HEK293T (cell line): ENCODE measurements around the gene FERMT2.

Experiments
- ARNT ChIP-seq: fragments of 450-650 bp; IDR thresholded peaks from 2 replicates; pipeline ENCODE4 v1.6.1; 2017; ENCODE audit warnings: mild to moderate bottlenecking
- BHLHE40 ChIP-seq: fragments of 450-650 bp; IDR thresholded peaks from 2 replicates; pipeline ENCODE4 v1.6.1; 2016; ENCODE audit warnings: mild to moderate bottlenecking, moderate library complexity, borderline replicate concordance
- ELF4 ChIP-seq: fragments of 450-650 bp; IDR thresholded peaks from 2 replicates; pipeline ENCODE4 v1.6.1; 2017; ENCODE audit warnings: antibody characterized with exemption
- FOXA1 ChIP-seq: fragments of 450-650 bp; IDR thresholded peaks from 2 replicates; pipeline ENCODE4 v1.6.1; 2016; ENCODE audit warnings: mild to moderate bottlenecking
- FOXM1 ChIP-seq: fragments of 450-650 bp; IDR thresholded peaks from 2 replicates; pipeline ENCODE4 v1.6.1; 2017; ENCODE audit warnings: mild to moderate bottlenecking, borderline replicate concordance
- HDGF ChIP-seq: fragments of 450-650 bp; IDR thresholded peaks from 2 replicates; pipeline ENCODE4 v1.6.1; 2017; ENCODE audit warnings: antibody characterized with exemption, borderline replicate concordance
- L3MBTL2 ChIP-seq: fragments of 450-650 bp; conservative IDR thresholded peaks from 2 replicates; pipeline ENCODE4 v1.6.1; 2016; ENCODE audit warnings: mild to moderate bottlenecking
- LEF1 ChIP-seq: fragments of 450-650 bp; IDR thresholded peaks from 2 replicates; pipeline ENCODE4 v1.6.1; 2017; ENCODE audit warnings: mild to moderate bottlenecking, borderline replicate concordance
- NFRKB ChIP-seq: fragments of 450-650 bp; IDR thresholded peaks from 2 replicates; pipeline ENCODE4 v1.6.1; 2016; ENCODE audit warnings: mild to moderate bottlenecking, moderate library complexity
- SP1 ChIP-seq: fragments of 450-650 bp; IDR thresholded peaks from 2 replicates; pipeline ENCODE4 v1.6.1; 2017
- SUZ12 ChIP-seq: fragments of 450-650 bp; IDR thresholded peaks from 2 replicates; pipeline ENCODE4 v1.6.1; 2016; ENCODE audit warnings: mild to moderate bottlenecking
- TARDBP ChIP-seq: fragments of 450-650 bp; IDR thresholded peaks from 2 replicates; pipeline ENCODE4 v1.6.1; 2016
- ZNF384 ChIP-seq: fragments of 450-650 bp; IDR thresholded peaks from 2 replicates; pipeline ENCODE4 v1.6.1; 2016

DNA sequence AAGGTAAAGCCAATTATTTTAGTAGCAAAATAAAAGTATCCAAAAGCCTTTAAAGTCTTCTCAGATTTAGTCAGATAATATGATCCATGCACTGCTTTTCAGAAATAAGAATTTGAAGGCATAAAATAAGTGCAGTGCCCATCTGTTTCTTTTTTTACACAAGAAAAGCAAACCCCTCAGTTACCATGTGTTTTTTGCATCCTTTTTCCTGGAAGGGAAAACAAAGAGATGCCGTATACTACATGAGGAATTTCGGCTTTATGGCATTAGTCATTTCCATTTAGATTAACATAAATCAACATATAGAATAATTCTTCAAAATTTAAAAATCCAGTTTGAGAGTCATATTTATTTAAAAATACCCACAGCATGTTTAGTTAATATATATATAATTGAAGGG, 89.4 kb downstream of the FERMT2 start:
- TF ChIP-seq HDGF: no peak
- no peak for TF ChIP-seq FOXA1
- no peak for TF ChIP-seq SP1
- no peak for TF ChIP-seq SUZ12
- TF ChIP-seq ARNT: no peak
- no peak for TF ChIP-seq LEF1
- TF ChIP-seq FOXM1: no peak
- TF ChIP-seq NFRKB: no peak
- no peak for TF ChIP-seq BHLHE40
- no peak for TF ChIP-seq L3MBTL2
- no peak for TF ChIP-seq TARDBP
- no peak for TF ChIP-seq ZNF384
- TF ChIP-seq ELF4: no peak
